Measurements from ENCODE around the gene ADAMTS6.

Gene ADAMTS6

DNA sequence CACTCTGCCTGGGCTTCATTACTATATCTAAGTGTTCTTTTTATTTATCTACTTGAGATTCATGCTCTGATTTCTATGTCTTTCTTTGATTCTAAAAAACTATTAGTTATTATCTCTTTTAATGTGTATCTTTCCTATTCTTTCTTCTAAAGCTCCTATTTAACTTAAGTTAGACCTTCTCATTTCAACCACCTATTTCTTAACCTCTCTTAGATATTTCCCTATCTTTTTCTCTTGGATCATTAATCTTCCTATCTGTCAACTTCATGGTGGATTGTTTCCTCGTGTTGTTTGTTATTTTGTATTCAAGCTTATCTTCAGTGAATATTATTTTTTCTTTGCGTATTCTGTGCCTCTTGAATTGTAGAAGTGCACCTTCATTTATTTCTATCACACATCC, 202.1 kb downstream of the ADAMTS6 start:
- no peak for DNase-seq (ENCODE audit: low read depth in 2 of 2)

DNA sequence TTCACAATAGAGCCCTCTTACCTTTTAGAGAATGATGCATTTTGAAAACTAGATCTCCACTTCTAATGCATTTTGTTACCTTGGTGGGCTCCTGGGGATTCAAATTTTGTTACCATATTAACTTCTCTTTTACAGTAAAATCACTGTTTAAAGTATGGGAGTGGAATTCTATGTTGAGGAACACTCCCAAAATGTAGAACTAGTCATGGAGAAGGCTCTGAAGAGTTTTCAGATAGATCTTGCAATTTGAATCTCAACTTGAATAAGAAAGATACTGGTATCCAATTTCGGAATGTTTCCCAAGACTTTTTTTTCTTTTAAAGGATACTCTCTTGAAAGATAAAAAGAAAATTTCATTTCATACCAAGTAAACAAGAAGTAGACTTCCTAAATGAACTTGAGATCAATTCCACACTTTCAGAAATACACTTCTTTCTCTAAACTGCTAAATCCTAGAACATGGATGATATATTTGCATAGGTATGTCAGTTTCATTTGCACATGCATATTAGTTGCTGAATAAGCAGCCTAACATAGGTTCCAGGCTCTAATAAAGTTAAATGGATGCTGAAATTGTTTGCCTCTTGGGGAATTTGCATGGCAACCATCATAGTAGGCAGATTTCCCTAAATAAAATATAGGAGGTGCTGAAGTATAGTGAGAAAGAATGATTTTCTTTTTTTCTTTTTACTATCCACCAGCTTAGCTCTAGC, 205.4 kb downstream of the ADAMTS6 start:
- no peak for DNase-seq (ENCODE audit: low read depth in 2 of 2)

DNA sequence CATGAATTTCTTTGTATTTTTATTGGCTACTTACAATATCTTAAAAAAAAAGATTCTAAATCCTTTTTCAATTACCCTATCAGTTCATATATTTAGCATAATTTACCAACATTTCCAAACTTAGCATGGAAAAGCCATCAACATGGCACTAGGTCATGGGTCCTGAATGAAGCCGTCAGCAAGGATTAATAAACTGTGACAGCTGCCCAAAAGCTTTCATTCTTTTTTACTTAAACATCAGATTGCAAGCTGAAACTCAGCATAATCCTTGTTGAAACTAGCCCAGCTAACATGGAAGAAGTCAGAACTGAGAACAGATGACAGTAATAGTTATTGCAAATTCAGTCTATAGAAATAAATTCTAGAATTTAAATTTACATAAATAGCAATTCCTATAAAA, 209.8 kb downstream of the ADAMTS6 start:
- no peak for DNase-seq (ENCODE audit: low read depth in 2 of 2)

- no peak for DNase-seq (ENCODE audit: low read depth in 2 of 2)
Measured at GRCh38 chr5:65268525-65268924, 213.2 kb downstream of the ADAMTS6 start.

- DNase-seq (ENCODE audit: low read depth in 2 of 2), result no peak
Measured at GRCh38 chr5:65264420-65264819, 217.3 kb downstream of the ADAMTS6 start.

- no peak for DNase-seq (ENCODE audit: low read depth in 2 of 2)
Measured at GRCh38 chr5:65263321-65263720, 218.4 kb downstream of the ADAMTS6 start.

DNA sequence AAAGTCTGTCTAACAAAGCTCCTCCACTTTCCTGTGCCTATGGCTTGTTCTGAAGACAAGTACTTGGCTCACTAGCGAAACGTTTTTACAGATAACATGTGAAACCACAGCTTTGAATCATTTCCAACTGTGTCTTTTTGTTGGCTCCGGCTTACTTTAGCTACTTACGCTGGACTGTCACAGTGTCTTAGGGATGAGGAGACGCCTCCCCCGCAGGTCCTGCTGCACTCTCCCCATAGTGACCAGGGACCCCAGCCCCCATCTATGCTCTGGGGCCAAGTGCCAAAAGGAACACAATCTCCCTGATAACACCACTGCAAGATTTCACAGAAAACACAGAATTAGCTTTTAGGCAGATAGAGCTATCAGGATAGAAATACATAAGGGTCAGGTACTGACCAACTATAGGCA, 219.1 kb downstream of the ADAMTS6 start:
- no peak for DNase-seq (ENCODE audit: low read depth in 2 of 2)

DNA sequence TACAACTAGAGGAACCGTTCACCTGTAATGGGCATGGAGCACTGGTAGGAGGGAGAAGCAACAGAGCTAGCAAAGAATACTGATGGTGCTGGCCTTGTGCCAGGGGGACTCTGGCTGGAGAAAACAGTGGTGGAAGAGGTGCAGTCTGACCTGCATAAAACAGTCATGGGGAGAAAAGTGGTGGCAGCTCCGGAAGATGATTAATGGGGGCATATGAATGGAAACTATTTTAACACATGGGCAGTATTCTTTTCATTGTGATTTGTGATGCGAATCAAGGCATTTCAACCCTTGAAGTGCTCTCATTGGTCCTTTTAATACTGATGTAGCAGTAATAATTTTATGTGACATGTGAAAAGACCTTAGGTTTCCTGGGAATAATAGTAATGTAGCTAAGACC, 219.6 kb downstream of the ADAMTS6 start:
- DNase-seq (ENCODE audit: low read depth in 2 of 2), result no peak

- DNase-seq (ENCODE audit: low read depth in 2 of 2), result no peak
Measured at GRCh38 chr5:65261499-65261898, 220.2 kb downstream of the ADAMTS6 start.

- DNase-seq (ENCODE audit: low read depth in 2 of 2), result no peak
Measured at GRCh38 chr5:65255294-65255693, 226.4 kb downstream of the ADAMTS6 start.

- DNase-seq (ENCODE audit: low read depth in 2 of 2), result no peak
Measured at GRCh38 chr5:65252977-65253376, 228.7 kb downstream of the ADAMTS6 start.

GRCh38 chr5:65248896-65249295, 232.8 kb downstream of the ADAMTS6 start:
- DNase-seq (ENCODE audit: low read depth in 2 of 2), result no peak

- DNase-seq (ENCODE audit: low read depth in 2 of 2), result no peak
Measured at GRCh38 chr5:65247594-65247993, 234.1 kb downstream of the ADAMTS6 start.

- no peak for DNase-seq (ENCODE audit: low read depth in 2 of 2)
Measured at GRCh38 chr5:65246741-65247140, 235.0 kb downstream of the ADAMTS6 start.

GRCh38 chr5:65244031-65244430, 237.7 kb downstream of the ADAMTS6 start:
- no peak for DNase-seq (ENCODE audit: low read depth in 2 of 2)

GRCh38 chr5:65243161-65243560, 238.6 kb downstream of the ADAMTS6 start:
- DNase-seq (ENCODE audit: low read depth in 2 of 2), result no peak

DNA sequence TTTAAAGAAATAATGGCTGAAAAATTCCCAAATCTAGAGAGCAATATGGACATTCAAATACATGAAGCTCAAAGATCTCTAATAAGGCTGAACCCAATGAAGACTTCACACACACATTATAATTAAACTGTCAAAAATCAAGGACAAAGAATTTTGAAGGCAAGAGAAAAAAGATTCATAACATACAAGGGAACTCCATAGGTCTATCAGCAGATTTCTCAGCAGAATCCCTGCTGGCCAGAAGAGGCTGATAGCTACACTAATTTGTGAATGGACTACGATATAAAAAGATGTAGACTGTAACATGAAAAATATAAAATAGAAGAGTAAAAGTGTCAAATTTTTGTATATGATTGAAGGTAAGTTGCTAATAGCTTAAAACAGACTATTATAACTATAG, 251.9 kb downstream of the ADAMTS6 start:
- DNase-seq (ENCODE audit: low read depth in 2 of 2), result no peak

- DNase-seq (ENCODE audit: low read depth in 2 of 2), result no peak
Measured at GRCh38 chr5:65213921-65214525, 267.7 kb downstream of the ADAMTS6 start.

- no peak for DNase-seq (ENCODE audit: low read depth in 2 of 2)
Measured at GRCh38 chr5:65209341-65209740, 272.4 kb downstream of the ADAMTS6 start.

GRCh38 chr5:65204966-65205365, 276.8 kb downstream of the ADAMTS6 start:
- no peak for DNase-seq (ENCODE audit: low read depth in 2 of 2)

GRCh38 chr5:65203746-65204145, 278.0 kb downstream of the ADAMTS6 start:
- no peak for DNase-seq (ENCODE audit: low read depth in 2 of 2)

DNA sequence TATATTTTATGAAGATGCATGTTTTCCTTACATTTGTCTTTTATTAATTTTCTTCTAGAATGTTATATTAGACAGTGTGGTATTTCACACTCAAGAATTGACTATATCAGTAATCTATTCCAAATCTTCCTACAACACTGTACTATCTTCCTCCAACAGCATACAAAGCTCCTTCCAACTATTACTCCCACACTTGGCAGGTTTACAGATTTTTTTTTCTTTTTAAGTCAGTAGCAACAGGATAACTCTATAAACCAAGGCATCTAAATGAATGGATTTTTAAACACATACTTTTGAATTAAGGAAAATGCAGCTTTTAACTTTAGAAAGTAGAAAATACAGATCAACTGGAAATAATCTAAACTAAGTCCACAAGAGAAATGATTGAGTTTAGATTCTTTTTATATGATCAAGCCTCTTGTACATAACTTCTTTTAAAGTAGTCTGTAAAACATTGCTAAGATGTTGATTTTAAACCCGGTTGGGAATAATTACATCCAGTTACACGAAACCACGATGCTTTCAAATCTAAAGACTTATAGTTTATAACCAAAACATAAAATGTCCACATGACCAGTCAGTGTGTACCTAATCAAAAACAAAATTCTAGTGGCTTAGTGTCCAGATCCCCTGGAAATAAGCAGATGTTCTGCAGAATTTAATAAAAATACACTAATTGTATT, 281.6 kb downstream of the ADAMTS6 start:
- no peak for DNase-seq (ENCODE audit: low read depth in 2 of 2)

DNA sequence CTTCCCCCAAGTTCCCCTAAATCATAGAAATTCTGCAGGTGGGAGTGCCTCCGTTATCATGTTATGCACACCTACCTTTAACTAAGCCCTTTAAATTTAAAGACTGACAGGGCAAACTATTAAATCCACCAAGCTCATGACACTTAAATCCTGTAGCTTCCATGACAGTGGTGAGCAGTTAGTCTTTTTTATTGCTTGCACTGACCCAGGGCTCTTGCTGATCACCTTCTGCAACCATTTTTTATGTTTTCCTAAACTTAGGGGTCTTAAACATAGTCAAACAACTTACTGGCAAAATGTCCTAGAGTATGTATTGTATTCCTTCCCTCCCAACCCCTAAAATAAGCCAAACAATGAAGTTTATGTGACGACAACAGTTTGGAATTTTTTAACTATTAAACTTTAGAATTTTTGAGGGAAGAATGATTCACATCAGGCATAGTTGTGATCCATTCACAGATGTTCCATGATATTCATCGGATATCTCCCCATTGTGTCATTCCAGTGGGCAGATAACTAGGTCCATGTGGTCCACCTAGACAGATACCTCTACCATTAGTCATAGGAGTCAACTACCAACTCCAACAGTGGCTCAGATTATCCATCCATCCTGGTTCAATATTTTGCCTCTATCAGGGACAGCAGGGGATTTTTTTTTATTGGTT, 283.1 kb downstream of the ADAMTS6 start:
- DNase-seq (ENCODE audit: low read depth in 2 of 2), result no peak
